HUES64 (cell line): Measurements from ENCODE around the gene ELMO1.

Source experiments
- H3K27ac ChIP-seq: 2 replicates; pipeline ENCODE4 v1.7.0; 2013; ENCODE audit warnings: low read depth, low read length, inconsistent platforms
- H3K27me3 ChIP-seq: 2 replicates; pipeline ENCODE4 v1.6.1; 2013; ENCODE audit warnings: mild to moderate bottlenecking, low read length; ENCODE audit not compliant: insufficient read depth
- H3K36me3 ChIP-seq: 2 replicates; pipeline ENCODE4 v1.6.1; 2013; ENCODE audit warnings: mild to moderate bottlenecking, low read length; ENCODE audit not compliant: insufficient read depth
- H3K4me1 ChIP-seq: 2 replicates; pipeline ENCODE4 v1.6.1; 2013; ENCODE audit warnings: mild to moderate bottlenecking, low read length, moderate library complexity; ENCODE audit not compliant: insufficient read depth
- H3K4me3 ChIP-seq: 2 replicates; pipeline ENCODE4 v1.5.1; 2013; ENCODE audit warnings: mild to moderate bottlenecking, low read length, moderate library complexity
- H3K9ac ChIP-seq: 2 replicates; pipeline ENCODE4 v1.6.1; 2013; ENCODE audit warnings: mild to moderate bottlenecking, low read depth, low read length
- H3K9me3 ChIP-seq: 2 replicates; pipeline ENCODE4 v1.6.1; 2013; ENCODE audit warnings: low read depth, low read length; ENCODE audit not compliant: insufficient read depth
- WGBS: fragments of 150-250, 120-280 bp; methylation state at CpG from one replicate; pipeline ENCODE4 v1.1.7; 2013; ENCODE audit warnings: missing lambda C conversion rate; 5-methylcytosine and 5-hydroxymethylcytosine counted together

Gene ELMO1

GRCh38 chr7:37467002-37467401 is 18.3 kb upstream of the ELMO1 start:
- Histone ChIP-seq H3K27me3 (no peaks in the 10 kb centered on the region), H3K36me3 (no peaks in the 10 kb centered on the region), H3K27ac (no peak overlapping the region), H3K9me3 (no peaks in the 10 kb centered on the region), H3K4me3 (no peak overlapping the region), H3K9ac (no peak overlapping the region), H3K4me1 (no peaks in the 10 kb centered on the region)
- 97% methylated on average over 3 of the region's 3 CpGs for WGBS

GRCh38 chr7:37462138-37462537 is 13.5 kb upstream of the ELMO1 start:
- Histone ChIP-seq H3K27me3 (no peaks in the 10 kb centered on the region), H3K4me1 (no peaks in the 10 kb centered on the region), H3K9me3 (no peaks in the 10 kb centered on the region), H3K9ac (no peak overlapping the region), H3K27ac (no peak overlapping the region), H3K4me3 (no peak overlapping the region), H3K36me3 (no peaks in the 10 kb centered on the region)
- 97% methylated on average over 1 of the region's 1 CpG for WGBS

DNA sequence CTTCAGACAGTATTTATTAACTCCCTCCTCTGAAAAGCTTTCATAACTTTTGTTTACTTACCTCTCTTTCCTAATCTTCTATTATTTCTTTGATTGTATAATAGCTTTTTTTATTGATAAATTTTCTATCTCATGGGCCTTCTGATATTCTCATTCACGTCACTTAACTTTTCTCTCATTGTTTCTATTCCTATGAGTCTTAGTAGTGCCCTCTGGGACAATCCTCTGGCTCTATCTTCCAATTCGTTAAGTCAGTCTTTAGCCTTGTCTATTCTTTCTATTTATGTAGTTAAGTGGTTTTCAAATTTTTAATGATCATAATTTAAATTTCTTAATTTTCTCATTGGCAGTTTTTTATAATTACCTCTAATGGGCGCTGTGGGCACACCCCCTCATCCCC is 6.4 kb upstream of the ELMO1 start:
- 95% methylated on average over 2 of the region's 3 CpGs for WGBS
- Histone ChIP-seq H3K9me3 (peaks cover 4% of the 10 kb centered on the region), H3K27ac (no peak overlapping the region)

GRCh38 chr7:37452346-37452745 is 3.7 kb upstream of the ELMO1 start:
- WGBS: 74% methylated on average over 5 of the region's 5 CpGs

More for the DNA sequence above, 6.4 kb upstream of the ELMO1 start:
- peaks cover 7% of the 10 kb centered on the region; the same call in 1 of the 2 replicates for H3K27me3 ChIP-seq
- no peak overlapping the region for H3K9ac ChIP-seq
- no peak overlapping the region for H3K4me3 ChIP-seq
- no peaks in the 10 kb centered on the region for H3K36me3 ChIP-seq
- H3K4me1 ChIP-seq: peaks cover 10% of the 10 kb centered on the region

GRCh38 chr7:37450035-37450434 is 1.4 kb upstream of the ELMO1 start:
- H3K36me3 ChIP-seq: no peaks in the 10 kb centered on the region
- no peak overlapping the region for H3K27ac ChIP-seq
- peaks cover 27% of the 10 kb centered on the region for H3K27me3 ChIP-seq
- no peaks in the 10 kb centered on the region for H3K9me3 ChIP-seq
- H3K4me3 ChIP-seq: no peak overlapping the region
- WGBS: 90% methylated on average over 2 of the region's 3 CpGs
- no peak overlapping the region for H3K9ac ChIP-seq
- H3K4me1 ChIP-seq: peaks cover 20% of the 10 kb centered on the region

More at GRCh38 chr7:37452346-37452745, 3.7 kb upstream of the ELMO1 start:
- peaks cover 21% of the 10 kb centered on the region for H3K27me3 ChIP-seq
- H3K9ac ChIP-seq: no peak overlapping the region
- no peak overlapping the region for H3K27ac ChIP-seq
- no peaks in the 10 kb centered on the region for H3K36me3 ChIP-seq
- H3K4me3 ChIP-seq: no peak overlapping the region
- H3K4me1 ChIP-seq: peaks cover 20% of the 10 kb centered on the region
- peaks cover 4% of the 10 kb centered on the region for H3K9me3 ChIP-seq

DNA sequence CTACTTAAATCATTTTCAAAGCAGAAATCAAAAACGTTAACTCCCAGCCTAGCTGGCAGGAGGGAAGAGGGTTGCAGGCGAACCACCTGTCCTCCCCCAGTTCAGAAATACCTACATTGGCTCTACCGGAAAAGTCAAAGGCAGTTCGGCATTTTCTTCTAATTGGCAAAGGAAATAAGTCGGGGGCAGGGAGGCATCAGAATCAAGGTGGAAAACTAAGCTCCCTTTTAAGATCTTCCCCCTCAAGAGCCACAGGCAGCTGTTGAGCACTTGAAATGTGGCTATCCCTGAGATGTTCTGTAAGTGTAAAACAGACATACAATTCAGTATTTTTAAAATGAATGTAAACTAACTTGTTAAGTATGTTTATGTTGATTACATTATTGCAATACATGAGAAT is 957 bp upstream of the ELMO1 start:
- Histone ChIP-seq H3K36me3 (no peaks in the 10 kb centered on the region), H3K27me3 (peaks cover 27% of the 10 kb centered on the region), H3K9me3 (no peaks in the 10 kb centered on the region), H3K4me3 (peak overlapping the region; percentile 73), H3K9ac (no peak overlapping the region), H3K27ac (no peak overlapping the region), H3K4me1 (peaks cover 20% of the 10 kb centered on the region)
- WGBS: 18% methylated on average over 5 of the region's 5 CpGs

- peak overlapping the region; percentile 62 for H3K9ac ChIP-seq
- WGBS: under 1% methylated on average over 63 of the region's 63 CpGs
These were observed 541 bp downstream of the ELMO1 start for GRCh38 chr7:37448011-37448635.

GRCh38 chr7:37446371-37446770 is 2.3 kb downstream of the ELMO1 start:
- Histone ChIP-seq H3K36me3 (no peaks in the 10 kb centered on the region), H3K4me1 (peaks cover 13% of the 10 kb centered on the region), H3K9ac (no peak overlapping the region), H3K27me3 (peaks cover 27% of the 10 kb centered on the region), H3K4me3 (no peak overlapping the region), H3K9me3 (no peaks in the 10 kb centered on the region), H3K27ac (no peak overlapping the region)
- 87% methylated on average over 3 of the region's 3 CpGs for WGBS

More at GRCh38 chr7:37448011-37448635, 541 bp downstream of the ELMO1 start:
- H3K9me3 ChIP-seq: no peaks in the 10 kb centered on the region
- no peaks in the 10 kb centered on the region for H3K36me3 ChIP-seq
- peak overlapping the region; percentile 47; the same call in 1 of the 2 replicates for H3K27ac ChIP-seq
- peaks cover 27% of the 10 kb centered on the region for H3K27me3 ChIP-seq
- peaks cover 20% of the 10 kb centered on the region for H3K4me1 ChIP-seq
- peak overlapping the region; percentile 73 for H3K4me3 ChIP-seq

DNA sequence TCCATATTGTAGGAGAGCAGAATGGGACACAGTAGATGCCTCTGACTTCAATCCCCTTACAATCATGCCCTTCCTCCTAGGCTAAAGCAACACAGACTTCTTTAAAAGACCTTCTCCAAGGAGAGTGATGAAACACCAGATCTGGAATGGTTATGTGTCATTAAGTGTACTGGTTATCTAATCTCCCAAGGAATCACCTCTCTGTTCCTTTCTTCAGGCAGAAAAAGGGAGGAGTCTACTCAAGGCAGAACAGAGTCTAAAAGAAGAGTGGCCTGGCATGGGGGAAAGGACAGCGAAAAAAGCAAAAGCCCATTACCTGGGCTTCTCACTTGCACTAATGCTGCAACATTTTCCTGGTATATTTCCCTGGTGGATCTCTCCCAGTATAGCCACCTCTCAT is 2.9 kb downstream of the ELMO1 start:
- Histone ChIP-seq H3K27ac (no peak overlapping the region), H3K36me3 (no peaks in the 10 kb centered on the region)
- WGBS: 89% methylated on average over 1 of the region's 1 CpG

GRCh38 chr7:37445064-37445723 is 3.5 kb downstream of the ELMO1 start:
- H3K4me1 ChIP-seq: peaks cover 19% of the 10 kb centered on the region
- H3K9ac ChIP-seq: no peak overlapping the region
- H3K9me3 ChIP-seq: no peaks in the 10 kb centered on the region
- no peaks in the 10 kb centered on the region for H3K36me3 ChIP-seq
- no peak overlapping the region for H3K27ac ChIP-seq
- H3K27me3 ChIP-seq: peaks cover 21% of the 10 kb centered on the region
- 94% methylated on average over 3 of the region's 4 CpGs for WGBS
- no peak overlapping the region for H3K4me3 ChIP-seq

More for the DNA sequence above, 2.9 kb downstream of the ELMO1 start:
- H3K9ac ChIP-seq: no peak overlapping the region
- H3K27me3 ChIP-seq: peaks cover 27% of the 10 kb centered on the region
- H3K9me3 ChIP-seq: no peaks in the 10 kb centered on the region
- H3K4me3 ChIP-seq: no peak overlapping the region
- peaks cover 19% of the 10 kb centered on the region for H3K4me1 ChIP-seq

DNA sequence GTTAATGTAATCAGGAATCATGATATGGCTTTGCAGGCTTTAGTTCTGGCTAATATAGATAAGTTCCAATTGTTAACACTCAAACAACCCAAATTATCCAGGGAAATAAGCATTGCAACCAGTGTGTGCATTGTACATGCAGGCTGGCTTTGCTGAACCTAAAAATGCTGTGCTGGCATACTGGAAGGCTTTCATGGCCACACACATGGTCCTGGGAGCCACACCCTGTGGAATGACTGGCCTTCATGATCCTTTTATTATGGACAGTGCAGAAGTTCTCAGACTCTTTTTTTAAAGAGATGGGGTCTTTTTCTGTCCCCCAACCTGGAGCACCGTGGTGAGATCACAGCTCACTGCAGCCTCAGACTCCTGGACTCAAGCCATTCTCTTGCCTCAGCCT is 5.0 kb downstream of the ELMO1 start:
- Histone ChIP-seq H3K4me1 (peaks cover 8% of the 10 kb centered on the region), H3K36me3 (no peaks in the 10 kb centered on the region), H3K9ac (no peak overlapping the region), H3K27me3 (peaks cover 7% of the 10 kb centered on the region), H3K27ac (no peak overlapping the region), H3K9me3 (no peaks in the 10 kb centered on the region), H3K4me3 (no peak overlapping the region)
- WGBS: 94% methylated on average over 1 of the region's 1 CpG
